GM06990 (cell line): ENCODE results near the gene ROMO1.

ENCODE experiments used
- DNase-seq: peaks from one replicate; pipeline ENCODE4 v3.0.0-alpha.2; 2011; ENCODE audit not compliant: insufficient read length; ENCODE audit errors: extremely low read depth
- H3K27me3 ChIP-seq: replicated peaks from 2 replicates; pipeline ENCODE4 v1.6.0; 2011; ENCODE audit warnings: low read length; ENCODE audit not compliant: control insufficient read depth, insufficient read depth
- H3K36me3 ChIP-seq: 2 replicates; pipeline ENCODE4 v1.5.1; 2011; ENCODE audit warnings: low read length; ENCODE audit not compliant: control insufficient read depth, insufficient read depth
- H3K4me3 ChIP-seq: replicated peaks from 2 replicates; pipeline ENCODE4 v1.5.1; 2011; ENCODE audit warnings: low read depth, mild to moderate bottlenecking, control low read depth, low read length
- TF ChIP-seq, protein P1 (sequence below): IDR thresholded peaks from 2 replicates; pipeline ENCODE4 v1.5.1; 2011; ENCODE audit warnings: low read length, control low read depth, mild to moderate bottlenecking, inconsistent platforms; ENCODE audit not compliant: insufficient read depth, poor library complexity, severe bottlenecking

ROMO1 gene

DNA sequence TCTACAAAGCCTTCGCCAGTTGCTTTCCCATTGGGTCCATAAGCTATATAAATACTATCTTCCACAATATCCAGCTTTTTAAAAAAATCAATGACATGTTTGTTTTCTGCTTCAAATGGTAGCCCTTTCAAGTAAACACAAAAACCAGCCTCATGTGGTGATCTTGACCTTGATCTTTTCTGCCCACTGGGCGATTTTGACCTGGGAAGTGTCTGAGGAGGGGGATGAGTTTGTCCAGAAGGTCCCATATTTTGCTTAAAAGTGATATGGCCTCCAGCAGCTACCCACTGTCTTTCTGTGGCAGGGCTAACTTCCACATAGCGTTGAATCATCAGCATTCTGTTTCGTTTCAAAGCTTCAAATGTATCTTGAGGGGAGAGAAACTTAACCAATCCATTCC is 45.3 kb upstream of the ROMO1 start:
- no peak for DNase-seq
- Histone ChIP-seq H3K4me3 (no peak overlapping the region), H3K27me3 (no peaks in the 10 kb centered on the region), H3K36me3 (peaks cover 18% of the 10 kb centered on the region)
- TF ChIP-seq, protein P1, sequence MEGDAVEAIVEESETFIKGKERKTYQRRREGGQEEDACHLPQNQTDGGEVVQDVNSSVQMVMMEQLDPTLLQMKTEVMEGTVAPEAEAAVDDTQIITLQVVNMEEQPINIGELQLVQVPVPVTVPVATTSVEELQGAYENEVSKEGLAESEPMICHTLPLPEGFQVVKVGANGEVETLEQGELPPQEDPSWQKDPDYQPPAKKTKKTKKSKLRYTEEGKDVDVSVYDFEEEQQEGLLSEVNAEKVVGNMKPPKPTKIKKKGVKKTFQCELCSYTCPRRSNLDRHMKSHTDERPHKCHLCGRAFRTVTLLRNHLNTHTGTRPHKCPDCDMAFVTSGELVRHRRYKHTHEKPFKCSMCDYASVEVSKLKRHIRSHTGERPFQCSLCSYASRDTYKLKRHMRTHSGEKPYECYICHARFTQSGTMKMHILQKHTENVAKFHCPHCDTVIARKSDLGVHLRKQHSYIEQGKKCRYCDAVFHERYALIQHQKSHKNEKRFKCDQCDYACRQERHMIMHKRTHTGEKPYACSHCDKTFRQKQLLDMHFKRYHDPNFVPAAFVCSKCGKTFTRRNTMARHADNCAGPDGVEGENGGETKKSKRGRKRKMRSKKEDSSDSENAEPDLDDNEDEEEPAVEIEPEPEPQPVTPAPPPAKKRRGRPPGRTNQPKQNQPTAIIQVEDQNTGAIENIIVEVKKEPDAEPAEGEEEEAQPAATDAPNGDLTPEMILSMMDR = no peak

DNA sequence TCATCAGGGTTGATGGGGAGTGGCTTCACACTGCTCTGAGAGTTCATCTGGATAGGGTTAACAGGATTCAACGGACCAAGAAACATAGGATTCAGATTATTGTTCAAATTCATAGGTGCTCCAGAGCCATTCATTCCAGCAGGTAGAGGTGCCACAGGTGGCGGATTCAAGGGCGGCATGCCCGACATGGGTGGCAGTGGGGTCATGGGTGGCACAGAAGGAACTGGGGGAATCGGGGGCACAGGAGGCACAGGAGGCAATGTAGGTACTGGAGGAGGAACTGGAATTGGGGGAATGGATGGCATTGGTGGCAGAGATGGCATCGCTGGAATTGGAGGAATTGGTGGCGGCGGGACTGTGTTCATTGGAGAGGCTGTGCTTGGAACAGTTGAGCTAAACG is 44.8 kb upstream of the ROMO1 start:
- Histone ChIP-seq H3K27me3 (no peaks in the 10 kb centered on the region), H3K4me3 (no peak overlapping the region), H3K36me3 (peaks cover 18% of the 10 kb centered on the region)
- no peak for DNase-seq
- TF ChIP-seq, protein P1 = no peak

DNA sequence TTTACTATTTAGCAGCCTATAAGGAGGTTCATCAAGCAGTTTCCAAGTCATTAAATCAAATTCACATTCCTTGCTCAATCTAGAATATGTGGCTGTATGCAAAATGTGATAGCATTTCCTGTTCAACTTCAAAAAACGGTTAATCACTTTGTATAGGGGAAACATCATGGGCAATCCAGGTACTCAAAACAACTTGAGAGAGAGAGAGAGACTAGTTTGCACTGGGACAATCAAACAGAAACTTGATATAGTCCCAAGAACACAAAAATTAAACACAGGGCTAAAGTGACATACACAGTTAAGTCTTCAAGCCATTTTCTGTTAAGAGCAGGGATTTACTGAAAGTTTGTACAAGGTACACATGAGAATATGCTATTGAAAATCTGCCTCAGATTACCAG is 41.9 kb upstream of the ROMO1 start:
- H3K4me3 ChIP-seq = no peak overlapping the region
- H3K36me3 ChIP-seq = peaks cover 18% of the 10 kb centered on the region
- H3K27me3 ChIP-seq = no peaks in the 10 kb centered on the region
- DNase-seq = no peak
- TF ChIP-seq, protein P1 = no peak

DNA sequence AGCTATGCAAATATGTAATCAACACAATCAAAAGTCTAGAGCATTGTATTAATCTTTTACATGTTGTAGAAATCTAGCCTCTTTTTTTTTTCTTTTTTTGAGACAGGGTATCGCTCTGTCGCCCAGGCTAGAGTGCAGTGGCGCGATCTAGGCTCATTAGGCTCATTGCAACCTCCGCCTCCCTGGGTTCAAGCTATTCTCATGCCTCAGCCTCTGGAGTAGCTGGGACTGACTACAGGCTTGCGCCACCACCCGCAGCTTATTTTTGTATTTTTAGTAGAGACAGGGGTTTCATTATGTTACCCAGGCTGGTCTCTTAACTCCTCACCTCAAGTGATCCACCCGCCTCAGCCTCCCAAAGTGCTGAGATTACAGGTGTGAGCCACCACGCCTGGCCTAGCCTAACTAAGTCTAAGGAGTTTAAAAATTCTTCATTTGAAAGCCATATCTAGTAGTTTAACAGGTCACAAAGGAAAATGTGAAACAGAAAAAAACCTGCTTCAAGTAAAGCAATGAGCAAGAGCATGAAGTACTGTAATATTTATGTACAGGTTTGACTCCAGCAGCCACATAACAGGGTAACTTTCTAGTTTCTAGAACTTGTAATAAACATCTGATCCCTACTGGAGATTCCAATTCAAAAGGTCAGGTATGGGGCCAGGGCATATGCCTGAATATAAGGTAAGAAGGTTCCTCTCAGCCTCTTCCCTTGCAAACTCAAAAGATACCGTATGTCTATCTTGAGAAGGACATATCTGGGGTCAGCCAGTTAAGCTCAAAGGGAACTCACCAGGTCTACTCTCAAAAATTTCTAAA is 38.9 kb upstream of the ROMO1 start:
- H3K36me3 ChIP-seq = no peaks in the 10 kb centered on the region; the same call in 1 of the 2 replicates
- no peaks in the 10 kb centered on the region for H3K27me3 ChIP-seq
- no peak overlapping the region; the same call in 1 of the 2 replicates for H3K4me3 ChIP-seq
- no peak for DNase-seq
- TF ChIP-seq, protein P1 = no peak

DNA sequence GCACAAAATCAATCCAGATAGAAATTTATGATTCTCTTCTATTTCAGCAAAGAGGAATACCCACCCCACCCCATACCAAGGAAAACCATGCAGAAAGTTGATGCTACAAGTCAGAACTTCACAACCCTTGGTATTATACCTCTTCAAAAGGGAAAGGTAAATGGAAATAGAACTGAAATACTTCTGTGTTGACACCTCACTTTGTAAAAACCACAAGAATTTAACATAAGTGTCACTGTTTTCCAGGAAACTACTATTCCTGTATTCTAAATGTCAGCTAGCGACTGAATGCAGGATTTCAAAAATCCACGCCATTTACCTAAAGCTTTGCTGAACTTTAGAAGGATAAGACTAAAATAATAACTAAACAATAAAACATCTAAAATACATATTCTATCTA is 38.2 kb upstream of the ROMO1 start:
- TF ChIP-seq, protein P1 = no peak
- H3K27me3 ChIP-seq = no peaks in the 10 kb centered on the region
- peak overlapping the region; percentile 96 for H3K4me3 ChIP-seq
- no peaks in the 10 kb centered on the region; the same call in 1 of the 2 replicates for H3K36me3 ChIP-seq
- no peak for DNase-seq
